Natural killer cell (primary cell): ENCODE results near the gene FIBCD1. TPM values are rescaled to one million over a fixed set of nuclear protein-coding genes. Genes with fewer than 3 reads are reported as not detected.

ENCODE experiments used
- ATAC-seq, 3 donors: fragments of 150-1000 bp in 2 of 3; fragments of 200-7000 bp in 1 of 3; cut with Tn5 transposase; 1 replicate in 1 of 3; 2 replicates in 2 of 3; pipeline ENCODE4 v1.10.0; 2021; ENCODE audit warnings: mild to moderate bottlenecking in 2 of 3, moderate library complexity in 2 of 3
- DNase-seq, 2 donors: peaks; one replicate each; pipeline versions ENCODE4 v3.0.0 to v3.0.0-alpha.2; 2013 to 2021; ENCODE audit warnings: mixed read lengths in 1 of 2
- H3K27ac ChIP-seq: one replicate; pipeline ENCODE4 v1.5.1; 2013; ENCODE audit warnings: mild to moderate bottlenecking, low read length
- H3K27me3 ChIP-seq: one replicate; pipeline ENCODE4 v1.6.1; 2013; ENCODE audit warnings: low read length; ENCODE audit not compliant: control insufficient read depth, insufficient read depth
- H3K36me3 ChIP-seq: one replicate; pipeline ENCODE4 v1.6.1; 2013; ENCODE audit warnings: low read length; ENCODE audit not compliant: control insufficient read depth, insufficient read depth
- H3K4me1 ChIP-seq: one replicate; pipeline ENCODE4 v1.6.1; 2013; ENCODE audit warnings: low read length; ENCODE audit not compliant: control insufficient read depth, insufficient read depth
- H3K4me3 ChIP-seq: one replicate; pipeline ENCODE4 v1.5.1; 2013; ENCODE audit warnings: low read length
- H3K9me3 ChIP-seq: one replicate; pipeline ENCODE4 v1.6.1; 2013; ENCODE audit warnings: low read length; ENCODE audit not compliant: control insufficient read depth, insufficient read depth
- H3K27ac Mint-ChIP-seq, 2 donors: one replicate each; pipeline ENCODE4 v1.8.0; 2022; ENCODE audit warnings: mild to moderate bottlenecking in 2 of 2, mixed read lengths in 2 of 2, moderate library complexity in 1 of 2
- H3K27me3 Mint-ChIP-seq, 2 donors: one replicate each; pipeline ENCODE4 v1.8.0; 2022; ENCODE audit warnings: low read depth in 2 of 2, mixed read lengths in 2 of 2
- H3K36me3 Mint-ChIP-seq: one replicate; pipeline ENCODE4 v1.8.0; 2022; ENCODE audit warnings: mixed read lengths
- H3K4me1 Mint-ChIP-seq, 2 donors: one replicate each; pipeline ENCODE4 v1.8.0; 2022; ENCODE audit warnings: mixed read lengths in 2 of 2
- H3K4me3 Mint-ChIP-seq: one replicate; pipeline ENCODE4 v1.8.0; 2022; ENCODE audit warnings: mild to moderate bottlenecking, moderate library complexity, mixed read lengths
- H3K9me3 Mint-ChIP-seq, 2 donors: one replicate each; pipeline ENCODE4 v1.8.0; 2022; ENCODE audit warnings: mixed read lengths in 2 of 2
- WGBS: methylation state at CpG from one replicate; pipeline ENCODE4 v1.1.7; 2013; ENCODE audit warnings: missing lambda C conversion rate; ENCODE audit not compliant: insufficient coverage; 5-methylcytosine and 5-hydroxymethylcytosine counted together
- intact Hi-C: fragments of 100-400 bp; cut with micrococcal nuclease; formaldehyde crosslinking; loops from one replicate; pipeline ENCODE4 v1.14.2; 2022
- total RNA-seq, 4 donors: library from RNA; stranded (reverse); fragments of 120-200 nt in 1 of 4; gene quantifications; one replicate each; pipeline versions ENCODE4 v1.2.3 to v1.2.4, GENCODE V29; 2013 to 2022
- TF ChIP-seq, protein P1 (sequence below): fragments of 200-600 bp; IDR thresholded peaks from one replicate; pipeline ENCODE4 v1.8.0; 2022; ENCODE audit warnings: antibody characterized with exemption

FIBCD1 gene
- total RNA-seq, 3 donors from 2014 or later (not counting 1 experiment from before 2014, with no cell fraction given): not detected

DNA sequence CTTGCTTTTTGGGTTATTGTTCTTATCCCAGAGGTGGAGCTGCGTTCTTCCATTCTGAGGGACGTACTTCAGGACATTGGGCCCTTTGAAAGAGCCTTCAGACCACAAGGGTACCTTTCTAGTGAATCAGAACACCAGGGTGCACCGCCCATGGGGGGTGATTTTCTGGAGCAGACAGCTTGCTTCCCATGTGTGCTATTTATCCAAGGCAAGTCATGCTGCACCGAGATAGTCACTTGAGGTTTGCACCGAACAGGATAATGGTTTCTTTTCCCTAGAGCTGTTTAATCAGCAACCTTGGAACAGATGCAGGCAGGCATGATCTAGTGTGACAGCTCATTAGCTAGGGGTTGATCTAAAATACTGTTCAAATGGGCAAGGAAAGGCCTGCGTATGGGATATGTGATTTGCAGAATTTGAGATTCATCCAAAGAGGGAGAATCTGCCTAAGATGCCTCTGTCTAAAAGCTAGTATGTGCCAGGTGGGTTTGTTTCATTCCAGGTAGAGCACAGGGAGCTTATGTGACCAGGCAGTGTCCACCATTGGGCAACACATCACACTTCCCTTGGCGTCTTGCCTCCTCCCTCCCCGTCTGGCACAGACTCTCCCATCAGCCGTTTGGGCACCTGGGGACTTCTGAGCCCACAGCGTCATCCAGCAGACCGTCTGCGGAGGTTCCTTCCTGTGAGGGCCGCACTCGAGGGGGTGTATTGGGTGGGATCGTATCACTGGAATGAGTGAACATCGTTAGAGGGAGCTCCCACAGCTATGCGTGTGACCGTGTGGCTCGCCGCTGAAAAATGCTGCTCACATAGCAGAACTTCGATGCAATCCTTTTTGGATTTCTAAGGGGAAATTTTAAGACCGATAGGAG is 80.9 kb downstream of the FIBCD1 start:
- Mint-ChIP-seq H3K36me3 (no peaks in the 10 kb centered on the region), H3K4me1 (peaks cover 0 to 11% of the 10 kb centered on the region in 2 donors), H3K4me3 (no peak overlapping the region), H3K27me3 (no peaks in the 10 kb centered on the region), H3K27ac (no peak overlapping the region), H3K9me3 (no peaks in the 10 kb centered on the region)
- TF ChIP-seq, protein P1, sequence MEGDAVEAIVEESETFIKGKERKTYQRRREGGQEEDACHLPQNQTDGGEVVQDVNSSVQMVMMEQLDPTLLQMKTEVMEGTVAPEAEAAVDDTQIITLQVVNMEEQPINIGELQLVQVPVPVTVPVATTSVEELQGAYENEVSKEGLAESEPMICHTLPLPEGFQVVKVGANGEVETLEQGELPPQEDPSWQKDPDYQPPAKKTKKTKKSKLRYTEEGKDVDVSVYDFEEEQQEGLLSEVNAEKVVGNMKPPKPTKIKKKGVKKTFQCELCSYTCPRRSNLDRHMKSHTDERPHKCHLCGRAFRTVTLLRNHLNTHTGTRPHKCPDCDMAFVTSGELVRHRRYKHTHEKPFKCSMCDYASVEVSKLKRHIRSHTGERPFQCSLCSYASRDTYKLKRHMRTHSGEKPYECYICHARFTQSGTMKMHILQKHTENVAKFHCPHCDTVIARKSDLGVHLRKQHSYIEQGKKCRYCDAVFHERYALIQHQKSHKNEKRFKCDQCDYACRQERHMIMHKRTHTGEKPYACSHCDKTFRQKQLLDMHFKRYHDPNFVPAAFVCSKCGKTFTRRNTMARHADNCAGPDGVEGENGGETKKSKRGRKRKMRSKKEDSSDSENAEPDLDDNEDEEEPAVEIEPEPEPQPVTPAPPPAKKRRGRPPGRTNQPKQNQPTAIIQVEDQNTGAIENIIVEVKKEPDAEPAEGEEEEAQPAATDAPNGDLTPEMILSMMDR: no peak
- peaks cover 15% of the 10 kb centered on the region for H3K36me3 ChIP-seq
- 89% methylated on average over 21 of the region's 22 CpGs for WGBS
- no peaks in the 10 kb centered on the region for H3K4me1 ChIP-seq
- no peak overlapping the region for H3K27ac ChIP-seq
- no peaks in the 10 kb centered on the region for H3K9me3 ChIP-seq
- no peaks in the 10 kb centered on the region for H3K27me3 ChIP-seq
- intact Hi-C loops: no loop called here
- H3K4me3 ChIP-seq: no peak overlapping the region
- DNase-seq (no peak), ATAC-seq (no peak)

DNA sequence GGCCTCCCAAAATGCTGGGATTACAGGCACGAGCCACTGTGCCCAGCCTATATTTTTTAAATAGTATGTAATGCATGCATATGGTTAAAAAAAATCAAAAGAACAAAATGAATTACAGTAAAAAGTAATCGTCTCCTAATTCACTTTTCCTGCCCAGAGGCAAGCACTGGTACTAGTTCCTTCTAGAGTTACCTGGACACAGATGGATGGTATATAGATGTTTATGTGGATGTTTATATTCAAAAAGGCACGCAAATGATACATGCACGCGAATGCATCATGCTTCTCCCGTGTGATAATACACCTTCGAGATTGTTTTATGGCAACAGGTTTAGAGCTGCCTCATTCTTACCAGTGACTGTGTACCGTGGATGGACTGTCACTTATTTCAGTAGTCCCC is 82.6 kb downstream of the FIBCD1 start:
- no peak for DNase-seq
- no peak for ATAC-seq
- no peaks in the 10 kb centered on the region for H3K36me3 Mint-ChIP-seq
- Histone ChIP-seq H3K4me3 (no peak overlapping the region), H3K36me3 (peaks cover 15% of the 10 kb centered on the region), H3K9me3 (no peaks in the 10 kb centered on the region), H3K27me3 (no peaks in the 10 kb centered on the region), H3K4me1 (no peaks in the 10 kb centered on the region), H3K27ac (no peak overlapping the region)
- TF ChIP-seq, protein P1: no peak
- H3K27me3 Mint-ChIP-seq: no peaks in the 10 kb centered on the region
- intact Hi-C loops: no loop called here
- WGBS: 97% methylated on average over 8 of the region's 8 CpGs
- no peak overlapping the region for H3K4me3 Mint-ChIP-seq
- H3K27ac Mint-ChIP-seq: no peak overlapping the region
- H3K4me1 Mint-ChIP-seq: peaks cover 0 to under 1% of the 10 kb centered on the region in 2 donors
- H3K9me3 Mint-ChIP-seq: no peaks in the 10 kb centered on the region

DNA sequence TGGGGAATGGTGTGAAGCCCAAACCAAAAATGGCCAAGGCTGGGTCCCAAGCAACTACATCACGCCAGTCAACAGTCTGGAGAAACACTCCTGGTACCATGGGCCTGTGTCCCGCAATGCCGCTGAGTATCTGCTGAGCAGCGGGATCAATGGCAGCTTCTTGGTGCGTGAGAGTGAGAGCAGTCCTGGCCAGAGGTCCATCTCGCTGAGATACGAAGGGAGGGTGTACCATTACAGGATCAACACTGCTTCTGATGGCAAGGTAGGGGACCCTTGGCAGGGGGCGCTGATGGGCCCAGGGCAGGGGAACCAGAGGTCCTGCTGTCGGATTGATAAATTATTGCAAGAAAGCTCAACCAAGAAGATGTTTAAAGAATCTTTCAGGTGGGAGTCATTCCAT is 84.2 kb downstream of the FIBCD1 start:
- Mint-ChIP-seq H3K4me1 (peaks cover 3 to 4% of the 10 kb centered on the region in 2 donors), H3K27me3 (no peaks in the 10 kb centered on the region), H3K9me3 (no peaks in the 10 kb centered on the region), H3K4me3 (no peak overlapping the region), H3K36me3 (no peaks in the 10 kb centered on the region), H3K27ac (no peak overlapping the region)
- intact Hi-C loops: no loop called here
- DNase-seq: no peak
- no peak overlapping the region for H3K4me3 ChIP-seq
- 98% methylated on average over 9 of the region's 9 CpGs for WGBS
- no peaks in the 10 kb centered on the region for H3K27me3 ChIP-seq
- no peak for ATAC-seq
- no peak overlapping the region for H3K27ac ChIP-seq
- H3K9me3 ChIP-seq: no peaks in the 10 kb centered on the region
- peaks cover 15% of the 10 kb centered on the region for H3K36me3 ChIP-seq
- no peaks in the 10 kb centered on the region for H3K4me1 ChIP-seq
- TF ChIP-seq, protein P1: no peak

DNA sequence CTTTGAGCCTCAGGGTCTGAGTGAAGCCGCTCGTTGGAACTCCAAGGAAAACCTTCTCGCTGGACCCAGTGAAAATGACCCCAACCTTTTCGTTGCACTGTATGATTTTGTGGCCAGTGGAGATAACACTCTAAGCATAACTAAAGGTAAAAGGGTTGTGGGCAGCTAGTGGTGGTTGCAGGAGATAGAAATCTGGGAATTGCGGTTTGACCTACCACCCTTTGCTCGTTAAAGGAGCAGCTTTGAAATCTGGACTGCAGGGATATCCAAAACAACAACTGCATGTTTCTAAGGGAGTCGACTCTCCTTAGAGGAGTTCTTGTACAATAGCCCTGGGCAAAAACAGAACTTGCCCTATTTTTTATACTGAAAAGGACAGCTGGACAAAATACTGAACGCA is 85.0 kb downstream of the FIBCD1 start:
- WGBS: 91% methylated on average over 7 of the region's 8 CpGs

More for the DNA sequence above, 85.0 kb downstream of the FIBCD1 start:
- Mint-ChIP-seq H3K9me3 (no peaks in the 10 kb centered on the region), H3K27ac (no peak overlapping the region), H3K4me1 (peaks cover 5 to 6% of the 10 kb centered on the region in 2 donors), H3K27me3 (no peaks in the 10 kb centered on the region), H3K36me3 (no peaks in the 10 kb centered on the region), H3K4me3 (no peak overlapping the region)
- TF ChIP-seq, protein P1: no peak
- no peaks in the 10 kb centered on the region for H3K27me3 ChIP-seq
- no peak overlapping the region for H3K4me3 ChIP-seq
- H3K27ac ChIP-seq: no peak overlapping the region
- intact Hi-C loops: no loop called here
- DNase-seq: no peak
- no peaks in the 10 kb centered on the region for H3K9me3 ChIP-seq
- H3K36me3 ChIP-seq: peaks cover 15% of the 10 kb centered on the region
- ATAC-seq: no peak
- no peaks in the 10 kb centered on the region for H3K4me1 ChIP-seq
